ENCODE results near the gene TCF7L2.
A peak's percentile ranks its signal among the peaks of the same experiment; 100 is the strongest.
"Not testable (repeated sequence)": the region's sequence is repeated elsewhere in the genome, so short reads cannot be mapped to it uniquely, and the experiment has no call there.

The TCF7L2 gene

DNA sequence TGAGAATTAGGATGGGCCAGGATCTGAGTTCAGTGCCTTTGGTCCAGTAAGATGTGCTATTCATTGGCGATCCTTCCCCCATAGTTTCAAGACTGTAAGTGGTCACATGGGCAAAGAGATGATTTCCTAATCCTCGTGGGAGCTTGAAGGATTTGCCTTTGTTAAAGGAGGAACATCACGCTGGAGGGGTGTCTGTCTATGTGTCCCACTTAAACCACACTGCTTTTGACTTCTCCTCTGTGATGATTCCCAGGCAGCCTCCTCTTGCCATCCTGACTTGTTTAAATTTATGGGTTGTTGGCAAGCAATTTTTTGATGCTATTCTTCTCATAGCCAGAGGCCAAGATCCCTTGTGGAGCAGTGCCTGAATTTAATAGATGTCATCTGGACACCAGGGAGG lies 154.0 kb downstream of the TCF7L2 start:
- TF ChIP-seq, protein P1, sequence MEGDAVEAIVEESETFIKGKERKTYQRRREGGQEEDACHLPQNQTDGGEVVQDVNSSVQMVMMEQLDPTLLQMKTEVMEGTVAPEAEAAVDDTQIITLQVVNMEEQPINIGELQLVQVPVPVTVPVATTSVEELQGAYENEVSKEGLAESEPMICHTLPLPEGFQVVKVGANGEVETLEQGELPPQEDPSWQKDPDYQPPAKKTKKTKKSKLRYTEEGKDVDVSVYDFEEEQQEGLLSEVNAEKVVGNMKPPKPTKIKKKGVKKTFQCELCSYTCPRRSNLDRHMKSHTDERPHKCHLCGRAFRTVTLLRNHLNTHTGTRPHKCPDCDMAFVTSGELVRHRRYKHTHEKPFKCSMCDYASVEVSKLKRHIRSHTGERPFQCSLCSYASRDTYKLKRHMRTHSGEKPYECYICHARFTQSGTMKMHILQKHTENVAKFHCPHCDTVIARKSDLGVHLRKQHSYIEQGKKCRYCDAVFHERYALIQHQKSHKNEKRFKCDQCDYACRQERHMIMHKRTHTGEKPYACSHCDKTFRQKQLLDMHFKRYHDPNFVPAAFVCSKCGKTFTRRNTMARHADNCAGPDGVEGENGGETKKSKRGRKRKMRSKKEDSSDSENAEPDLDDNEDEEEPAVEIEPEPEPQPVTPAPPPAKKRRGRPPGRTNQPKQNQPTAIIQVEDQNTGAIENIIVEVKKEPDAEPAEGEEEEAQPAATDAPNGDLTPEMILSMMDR (IDR thresholded peaks at IDR 0.05; ENCODE audit: unreplicated experiment in 3 of 3), result no peak

DNA sequence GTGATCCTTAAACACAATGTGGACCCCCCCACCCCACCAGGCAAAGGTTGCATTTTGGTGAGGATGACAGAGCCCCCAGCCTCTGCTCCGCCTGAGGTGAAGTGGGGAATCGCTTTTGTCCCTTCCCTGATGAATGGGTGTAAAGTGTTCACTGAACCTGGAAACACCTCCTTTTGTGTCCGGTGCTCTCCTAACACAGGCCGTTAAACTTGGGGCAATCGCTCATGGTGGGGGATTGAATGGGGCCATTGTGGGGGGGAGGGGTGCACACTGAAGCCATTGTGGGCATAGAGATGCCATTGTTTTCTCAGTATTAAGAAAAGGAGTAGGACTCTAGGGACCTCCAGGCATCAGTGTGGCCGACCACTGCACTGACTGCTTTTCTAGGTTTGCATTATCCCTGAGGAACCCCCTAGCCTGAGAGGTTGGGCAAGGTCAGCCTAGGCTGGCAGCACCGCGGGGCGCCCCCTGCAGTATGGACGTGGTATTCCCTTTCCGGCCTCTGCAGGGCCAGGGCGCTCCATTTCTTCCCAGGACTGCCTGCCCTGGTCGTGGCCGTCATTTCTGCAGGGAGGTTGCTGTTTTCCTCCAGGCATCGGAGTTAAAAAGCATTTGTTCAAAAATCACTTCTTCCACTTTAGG lies 158.3 kb downstream of the TCF7L2 start:
- Mint-ChIP-seq H3K4me3 (no peak overlapping the region), H3K4me1 (peaks cover 24% of the 10 kb centered on the region)
- TF ChIP-seq, protein P1 (IDR thresholded peaks at IDR 0.05; ENCODE audit: unreplicated experiment in 3 of 3), result peak; percentile 20 to 49 (median 28)

More for the DNA sequence above, 154.0 kb downstream of the TCF7L2 start:
- Mint-ChIP-seq H3K36me3 (ENCODE audit: low read depth) (peaks cover 23% of the 10 kb centered on the region), H3K9me3 (no peaks in the 10 kb centered on the region), H3K4me3 (no peak overlapping the region), H3K27me3 (ENCODE audit: low read depth) (no peaks in the 10 kb centered on the region), H3K4me1 (peaks cover 49% of the 10 kb centered on the region), H3K27ac (peak overlapping the region in 2 of 3 experiments; percentile 49 to 94)

DNA sequence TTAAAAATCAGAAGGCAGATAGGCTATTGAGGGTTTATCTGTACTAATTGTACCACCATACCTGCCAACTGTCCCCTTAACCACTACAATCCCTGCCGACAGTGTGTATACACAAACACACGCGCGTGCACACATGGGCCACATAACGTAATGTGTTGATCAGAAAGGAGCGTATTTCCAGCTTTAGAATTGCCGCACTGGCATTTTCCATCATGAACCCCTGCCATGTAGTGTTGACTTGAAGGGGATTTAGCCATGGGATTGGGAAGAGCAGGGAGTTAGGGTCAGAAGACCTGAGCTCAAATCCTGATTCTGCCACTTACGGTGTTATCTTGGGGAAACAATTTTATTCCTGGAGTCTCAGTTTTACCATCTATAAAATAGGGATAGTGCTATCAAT lies 158.9 kb downstream of the TCF7L2 start:
- Mint-ChIP-seq H3K27ac (no peak overlapping the region), H3K36me3 (ENCODE audit: low read depth) (peaks cover 15% of the 10 kb centered on the region), H3K4me3 (no peak overlapping the region), H3K27me3 (ENCODE audit: low read depth) (no peaks in the 10 kb centered on the region), H3K9me3 (no peaks in the 10 kb centered on the region), H3K4me1 (peaks cover 18% of the 10 kb centered on the region)
- TF ChIP-seq, protein P1 (IDR thresholded peaks at IDR 0.05; ENCODE audit: unreplicated experiment in 3 of 3), result no peak

More for the DNA sequence above, 158.3 kb downstream of the TCF7L2 start:
- no peak overlapping the region for H3K27ac Mint-ChIP-seq
- no peaks in the 10 kb centered on the region for H3K27me3 Mint-ChIP-seq (ENCODE audit: low read depth)
- H3K36me3 Mint-ChIP-seq (ENCODE audit: low read depth), result peaks cover 15% of the 10 kb centered on the region
- H3K9me3 Mint-ChIP-seq, result no peaks in the 10 kb centered on the region

DNA sequence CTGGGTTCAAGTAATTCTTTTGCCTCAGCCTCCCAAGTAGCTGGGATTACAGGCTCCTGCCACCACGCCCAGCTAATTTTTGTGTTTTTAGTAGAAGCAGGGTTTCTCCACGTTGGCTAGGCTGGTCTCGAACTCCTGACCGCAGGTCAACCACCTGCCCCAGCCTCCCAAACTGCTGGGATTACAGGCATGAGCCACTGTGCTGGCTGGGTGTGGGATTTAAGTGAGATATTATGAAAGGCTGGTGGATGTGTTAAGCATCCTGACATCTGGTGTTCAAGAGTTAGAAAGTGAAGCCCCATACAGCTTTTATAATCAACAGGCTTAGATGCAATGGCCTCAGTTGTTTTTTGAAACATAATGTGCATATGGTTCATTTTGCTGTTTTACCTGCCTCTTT lies 159.4 kb downstream of the TCF7L2 start:
- not testable (repeated sequence) for H3K9me3 Mint-ChIP-seq; H3K27ac Mint-ChIP-seq; H3K27me3 Mint-ChIP-seq (ENCODE audit: low read depth); H3K4me3 Mint-ChIP-seq
- Mint-ChIP-seq H3K4me1 (peaks cover 12% of the 10 kb centered on the region), H3K36me3 (ENCODE audit: low read depth) (peaks cover 15% of the 10 kb centered on the region)

DNA sequence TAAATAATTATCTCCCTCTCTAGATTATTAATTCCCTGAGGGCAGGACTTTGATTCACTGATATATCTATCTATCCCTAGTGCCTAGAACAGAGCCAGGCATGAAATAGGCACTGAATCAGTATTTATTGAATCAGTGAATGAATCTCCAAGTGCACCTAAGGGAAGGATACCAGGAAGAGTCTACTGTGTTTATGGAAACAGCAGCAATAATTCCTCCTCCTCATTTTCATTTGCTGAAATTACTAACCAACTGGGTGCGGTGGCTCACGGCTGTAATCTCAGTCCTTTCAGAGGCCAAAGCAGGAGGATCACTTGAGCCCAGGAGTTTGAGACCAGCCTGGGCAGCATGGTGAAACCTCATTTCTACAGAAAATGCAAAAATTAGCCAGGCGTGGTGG lies 161.2 kb downstream of the TCF7L2 start:
- H3K4me3 Mint-ChIP-seq, result no peak overlapping the region
- no peak overlapping the region for H3K27ac Mint-ChIP-seq
- peaks cover 8% of the 10 kb centered on the region for H3K36me3 Mint-ChIP-seq (ENCODE audit: low read depth)
- TF ChIP-seq, protein P1 (IDR thresholded peaks at IDR 0.05; ENCODE audit: unreplicated experiment in 3 of 3), result no peak
- no peaks in the 10 kb centered on the region for H3K9me3 Mint-ChIP-seq
- H3K4me1 Mint-ChIP-seq, result no peaks in the 10 kb centered on the region
- H3K27me3 Mint-ChIP-seq (ENCODE audit: low read depth), result no peaks in the 10 kb centered on the region

DNA sequence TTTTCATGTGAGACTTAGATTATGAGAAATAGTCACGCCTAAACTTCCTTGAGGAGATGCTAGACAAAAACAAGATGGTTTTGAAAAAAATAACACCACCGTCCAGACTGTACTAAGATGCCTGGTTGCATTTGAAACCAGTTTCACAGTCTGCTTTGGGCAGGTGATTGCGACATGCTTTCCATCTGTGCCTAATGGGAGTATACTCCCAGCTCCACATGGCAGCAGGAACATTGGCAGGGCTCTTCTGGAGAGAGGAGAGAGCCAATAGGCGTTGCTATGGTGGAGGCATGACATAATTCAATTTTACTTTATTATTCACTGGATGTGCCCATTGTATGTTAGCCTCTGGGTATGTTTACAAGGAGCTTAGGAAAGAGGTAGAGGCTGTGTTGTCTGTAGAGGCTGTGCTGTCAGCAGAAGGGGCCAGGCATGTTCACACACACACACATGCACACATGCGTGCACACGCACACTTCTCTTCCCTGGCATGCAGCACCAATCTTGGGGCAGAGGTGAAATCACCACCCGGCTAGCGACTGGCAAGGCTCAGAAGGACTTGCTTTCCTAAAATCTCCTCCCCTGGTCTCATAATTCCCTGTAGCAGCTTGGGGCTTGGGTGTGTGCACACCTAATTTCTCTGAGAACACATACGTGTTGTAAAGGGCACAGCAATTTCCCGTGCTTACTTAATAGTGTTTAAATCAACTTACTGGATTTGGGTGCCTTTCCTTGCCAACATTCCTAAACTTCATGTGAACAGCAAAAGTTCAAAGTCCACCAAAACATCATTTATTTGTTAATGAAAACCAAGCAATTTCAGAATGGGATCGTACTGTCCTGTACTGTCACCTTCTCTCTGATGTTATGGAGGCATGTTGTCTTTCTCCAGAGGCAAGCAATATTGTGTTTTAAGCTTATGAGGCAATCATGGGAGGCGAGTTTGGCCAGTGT lies 162.1 kb downstream of the TCF7L2 start:
- Mint-ChIP-seq H3K36me3 (ENCODE audit: low read depth) (no peaks in the 10 kb centered on the region), H3K27me3 (ENCODE audit: low read depth) (no peaks in the 10 kb centered on the region), H3K4me3 (no peak overlapping the region), H3K4me1 (peaks cover 4% of the 10 kb centered on the region), H3K9me3 (no peaks in the 10 kb centered on the region), H3K27ac (peak overlapping the region in 1 of 3 experiments; percentile 15)
- TF ChIP-seq, protein P1 (IDR thresholded peaks at IDR 0.05; ENCODE audit: unreplicated experiment in 3 of 3), result no peak

Data from nephron (organoid).